VCaP (cell line): ENCODE results near the gene MOCOS.
A peak's percentile ranks its signal among the peaks of the same experiment; 100 is the strongest.

Source experiments
- H3K27ac ChIP-seq: fragments of 450-650 bp; 2 replicates; pipeline ENCODE4 v1.5.1; 2017
- CTCF ChIP-seq: fragments of 450-650 bp; conservative IDR thresholded peaks from 2 replicates; pipeline ENCODE4 v1.5.1; 2017; ENCODE audit warnings: mild to moderate bottlenecking, moderate library complexity

The MOCOS gene

GRCh38 chr18:36288689-36289088 is 101.4 kb downstream of the MOCOS start:
- TF ChIP-seq CTCF: no peak
- H3K27ac ChIP-seq: no peak overlapping the region

- no peak for TF ChIP-seq CTCF
- no peak overlapping the region for H3K27ac ChIP-seq
These were observed 106.7 kb downstream of the MOCOS start for GRCh38 chr18:36294031-36294430.

- no peak for TF ChIP-seq CTCF
These were observed 107.9 kb downstream of the MOCOS start for GRCh38 chr18:36295214-36295613.

GRCh38 chr18:36295880-36296301 is 108.6 kb downstream of the MOCOS start:
- no peak for TF ChIP-seq CTCF
- peak overlapping the region; percentile 88 for H3K27ac ChIP-seq

More at GRCh38 chr18:36295214-36295613, 107.9 kb downstream of the MOCOS start:
- peak overlapping the region; percentile 88; the same call in 1 of the 2 replicates for H3K27ac ChIP-seq

GRCh38 chr18:36296650-36297416 is 109.5 kb downstream of the MOCOS start:
- peak; percentile 61 for TF ChIP-seq CTCF
- peak overlapping the region; percentile 88 for H3K27ac ChIP-seq

GRCh38 chr18:36297417-36298125 is 110.3 kb downstream of the MOCOS start, which contains the start of gene FHOD3:
TSS of gene FHOD3 (plus strand) at chr18:36297713. CDS start at chr18:36297836, 123 bp downstream.
- H3K27ac ChIP-seq: peak within 1 kb of the TSS; percentile 88
- no peak for TF ChIP-seq CTCF

GRCh38 chr18:36298126-36298741 is 110.9 kb downstream of the MOCOS start:
- TF ChIP-seq CTCF: no peak
- H3K27ac ChIP-seq: peak overlapping the region; percentile 88
